GM12878 (cell line): ENCODE results near the gene DLG2. TPM values are rescaled to one million over a fixed set of nuclear protein-coding genes. Genes with fewer than 3 reads are reported as not detected.

Experiments
- ATAC-seq: fragments of 200-7000 bp; cut with Tn5 transposase; 3 replicates; pipeline ENCODE4 v1.9.1; 2020; ENCODE audit warnings: mild to moderate bottlenecking, moderate library complexity
- BruUV-seq: library from RNA; stranded (reverse); fragments of 400-500 nt; replicated peaks from 2 replicates; lab custom pipeline; 2021; lab: Mats Ljungman, UMichigan
- CTCF ChIA-PET: fragments of 300-600 bp; sonication (Branson Sonifier 250); formaldehyde crosslinking; extraction: SDS; loops from one replicate; lab custom pipeline; 2021; ENCODE audit warnings: inconsistent platforms; lab: Yijun Ruan, JAX
- POLR2A ChIA-PET: fragments of 350-600 bp; formaldehyde crosslinking; extraction: SDS; loops from one replicate; lab custom pipeline; 2021; ENCODE audit warnings: inconsistent platforms; lab: Charles Lee
- RAD21 ChIA-PET: fragments of 300-600 bp; sonication (Branson Sonifier 250); formaldehyde crosslinking; loops from one replicate; lab custom pipeline; 2023; ENCODE audit warnings: antibody characterized with exemption; ENCODE audit not compliant: unreplicated experiment; lab: Charles Lee
- SMC1A ChIA-PET: fragments of 300-600 bp; sonication (Branson Sonifier 250); formaldehyde crosslinking; loops from one replicate; lab custom pipeline; 2023; ENCODE audit not compliant: unreplicated experiment, uncharacterized antibody; lab: Charles Lee
- DNase-seq: peaks from one replicate; pipeline ENCODE4 v3.0.0-alpha.2; 2011; ENCODE audit warnings: low read depth, low spot score
- FAIRE-seq: peaks from 3 replicates; lab custom pipeline; 2011; peaks lifted over from hg19 to GRCh38; lab: Jason Lieb, UNC
- H2AFZ ChIP-seq: 2 replicates; pipeline ENCODE4 v1.6.0; 2011; ENCODE audit warnings: low read depth, low read length, control low read depth; ENCODE audit not compliant: control insufficient read depth
- H3K27ac ChIP-seq: 2 replicates; pipeline ENCODE4 v1.5.1; 2011; ENCODE audit warnings: control low read depth; ENCODE audit not compliant: control insufficient read depth, insufficient read depth
- H3K27me3 ChIP-seq, 2 experiments: replicated peaks in 1 of 2; 2 replicates each; pipeline versions ENCODE4 v1.6.0 to v1.6.1; 2011; ENCODE audit warnings: low read length in 1 of 2; ENCODE audit not compliant: control insufficient read depth in 2 of 2, insufficient read depth in 2 of 2
- H3K36me3 ChIP-seq, 2 experiments: 2 replicates each; pipeline ENCODE4 v1.5.1; 2011; ENCODE audit warnings: low read length in 1 of 2; ENCODE audit not compliant: control insufficient read depth in 2 of 2, insufficient read depth in 2 of 2
- H3K4me1 ChIP-seq: 2 replicates; pipeline ENCODE4 v1.6.1; 2011; ENCODE audit warnings: mild to moderate bottlenecking, low read length, moderate library complexity, mixed read lengths; ENCODE audit not compliant: control insufficient read depth, insufficient read depth
- H3K4me2 ChIP-seq: 2 replicates; pipeline ENCODE4 v1.6.0; 2011; ENCODE audit warnings: control low read depth; ENCODE audit not compliant: control insufficient read depth, insufficient read depth
- H3K4me3 ChIP-seq: fragments of 200-600 bp; sonication (generic); 2 replicates; pipeline ENCODE4 v1.5.1; 2016
- H3K79me2 ChIP-seq: 2 replicates; pipeline ENCODE4 v1.6.0; 2011; ENCODE audit warnings: low read length; ENCODE audit not compliant: control insufficient read depth, insufficient read depth
- H3K9ac ChIP-seq: 2 replicates; pipeline ENCODE4 v1.8.0; 2011; ENCODE audit warnings: low read length, control low read depth, mixed read lengths; ENCODE audit not compliant: control insufficient read depth, insufficient read depth
- H3K9me3 ChIP-seq: replicated peaks from 3 replicates; pipeline ENCODE4 v1.5.1; 2011; ENCODE audit warnings: mild to moderate bottlenecking, low read length; ENCODE audit not compliant: control insufficient read depth, insufficient read depth
- H4K20me1 ChIP-seq: 2 replicates; pipeline ENCODE4 v1.6.0; 2011; ENCODE audit not compliant: control insufficient read depth, insufficient read depth
- CBX5 ChIP-seq: sonication (generic); IDR thresholded peaks from 2 replicates; pipeline ENCODE4 v1.6.1; 2016; ENCODE audit warnings: low read depth, moderate library complexity, mild to moderate bottlenecking, inconsistent platforms
- CHD2 ChIP-seq: IDR thresholded peaks from 2 replicates; pipeline ENCODE4 v1.6.1; 2011; ENCODE audit warnings: low read depth, low read length, improper control_type of control experiment, borderline replicate concordance
- CHD4 ChIP-seq: fragments of 200-600 bp; sonication (generic); IDR thresholded peaks from 2 replicates; pipeline ENCODE4 v1.6.1; 2016; ENCODE audit warnings: mild to moderate bottlenecking
- CREM ChIP-seq: IDR thresholded peaks from 2 replicates; pipeline ENCODE4 v1.6.1; 2014; ENCODE audit warnings: antibody characterized with exemption, low read depth
- CUX1 ChIP-seq: IDR thresholded peaks from 2 replicates; pipeline ENCODE4 v1.6.1; 2012; ENCODE audit warnings: improper control_type of control experiment, low read depth, low read length; ENCODE audit not compliant: insufficient replicate concordance
- POLR2AphosphoS2 ChIP-seq: IDR thresholded peaks from 2 replicates; pipeline ENCODE4 v1.6.1; 2011; ENCODE audit warnings: low read depth, mild to moderate bottlenecking, low read length, improper control_type of control experiment, moderate library complexity
- RELA ChIP-seq: fragments of 450-650 bp; IDR thresholded peaks from 2 replicates; pipeline ENCODE4 v1.8.0; 2014; ENCODE audit warnings: borderline replicate concordance; ENCODE audit not compliant: partially characterized antibody
- TBL1XR1 ChIP-seq: IDR thresholded peaks from 2 replicates; pipeline ENCODE4 v1.6.1; 2012; ENCODE audit warnings: low read depth, low read length, improper control_type of control experiment
- TCF3 ChIP-seq: IDR thresholded peaks from 2 replicates; pipeline ENCODE4 v1.6.1; 2012; ENCODE audit warnings: low read depth, mild to moderate bottlenecking, low read length, borderline replicate concordance; ENCODE audit not compliant: insufficient read depth
- ZBTB11 ChIP-seq: fragments of 450-650 bp; formaldehyde crosslinking; IDR thresholded peaks from 2 replicates; pipeline ENCODE4 v1.5.0; 2022; ENCODE audit warnings: mild to moderate bottlenecking, missing genetic modification characterization
- WGBS: methylation state at CpG from one replicate; pipeline ENCODE4 v1.1.6; 2016; ENCODE audit warnings: low lambda C conversion rate; ENCODE audit not compliant: insufficient replicate concordance, insufficient coverage; ENCODE audit errors: missing lambda C conversion rate; 5-methylcytosine and 5-hydroxymethylcytosine counted together
- in situ Hi-C: fragments of 300-500 bp; cut with MboI; formaldehyde crosslinking; loops from 9 replicates; pipeline ENCODE4 v1.14.3; 2018; ENCODE audit warnings: mixed read lengths
- intact Hi-C: fragments of 100-400 bp; cut with micrococcal nuclease; formaldehyde crosslinking; loops from one replicate; pipeline ENCODE4 v1.14.2; 2022; ENCODE audit not compliant: unreplicated experiment
- polyA plus RNA-seq, 11 experiments: library from polyadenylated mRNA; depleted of rRNA in 4 of 11; unstranded in 6 of 11; stranded (reverse) in 5 of 11; fragments of >200 nt; fragmentation: Nextera tagmentation in 4 of 11; fragmentation: Illumina TruSeq in 1 of 11; extraction: Ambion mirVana in 4 of 11; extraction: Trizol in 1 of 11; gene quantifications; 1 replicate in 1 of 11; 2 replicates in 10 of 11; pipeline versions ENCODE4 v1.2.1 to v1.2.3, GENCODE V29; 2011 to 2016; ENCODE audit warnings: inconsistent platforms in 2 of 11, missing spikeins in 2 of 11, low read depth in 1 of 11
- total RNA-seq, 4 experiments: library from RNA; depleted of rRNA in 3 of 4; stranded (reverse); fragments of >200 nt in 3 of 4; fragmentation: Illumina TruSeq in 1 of 4; extraction: Trizol in 1 of 4; gene quantifications; 2 replicates each; pipeline versions ENCODE4 v1.2.1 to v1.2.3, GENCODE V29; 2013 to 2021
- TF ChIP-seq, protein P1 (sequence below): fragments of 450-650 bp; IDR thresholded peaks from 2 replicates; pipeline ENCODE4 v1.6.1; 2018; ENCODE audit warnings: mild to moderate bottlenecking, low read depth, moderate library complexity; ENCODE audit not compliant: partially characterized antibody

DLG2 gene
- total and polyA plus RNA-seq, 10 of the 15 experiments (the other 5 are each of a cell fraction or from before 2014, with no cell fraction given) = 0.09 to 0.98 (median 0.35) TPM

- no peak for TF ChIP-seq ZBTB11 (CRISPR knock-in tag)
- TF ChIP-seq, all 136 proteins: peak for 0
Measured at GRCh38 chr11:83954780-83955179, 1672.4 kb downstream of the DLG2 start (continued).

GRCh38 chr11:83951521-83951920, 1675.6 kb downstream of the DLG2 start:
- Histone ChIP-seq H3K9ac (no peak overlapping the region), H3K79me2 (no peaks in the 10 kb centered on the region), H3K9me3 (no peaks in the 10 kb centered on the region), H3K4me3 (no peak overlapping the region), H3K4me1 (no peaks in the 10 kb centered on the region), H4K20me1 (no peaks in the 10 kb centered on the region), H3K27ac (no peak overlapping the region), H3K4me2 (no peak overlapping the region), H3K36me3 (no peaks in the 10 kb centered on the region), H3K27me3 (no peaks in the 10 kb centered on the region), H2AFZ (no peak overlapping the region)
- 0% methylated on average over 1 of the region's 1 CpG for WGBS
- no TSS peak for BruUV-seq
- in situ Hi-C loops (no loop called here), intact Hi-C loops (no loop called here)
- ChIA-PET RAD21 (no interaction called here), CTCF (no interaction called here), SMC1A (no interaction called here), POLR2A (no interaction called here)
- TF ChIP-seq TBL1XR1 = no peak
- no peak for TF ChIP-seq CHD2
- TF ChIP-seq RELA = no peak
- TF ChIP-seq CREM = no peak
- no peak for TF ChIP-seq CBX5
- TF ChIP-seq, protein P1, sequence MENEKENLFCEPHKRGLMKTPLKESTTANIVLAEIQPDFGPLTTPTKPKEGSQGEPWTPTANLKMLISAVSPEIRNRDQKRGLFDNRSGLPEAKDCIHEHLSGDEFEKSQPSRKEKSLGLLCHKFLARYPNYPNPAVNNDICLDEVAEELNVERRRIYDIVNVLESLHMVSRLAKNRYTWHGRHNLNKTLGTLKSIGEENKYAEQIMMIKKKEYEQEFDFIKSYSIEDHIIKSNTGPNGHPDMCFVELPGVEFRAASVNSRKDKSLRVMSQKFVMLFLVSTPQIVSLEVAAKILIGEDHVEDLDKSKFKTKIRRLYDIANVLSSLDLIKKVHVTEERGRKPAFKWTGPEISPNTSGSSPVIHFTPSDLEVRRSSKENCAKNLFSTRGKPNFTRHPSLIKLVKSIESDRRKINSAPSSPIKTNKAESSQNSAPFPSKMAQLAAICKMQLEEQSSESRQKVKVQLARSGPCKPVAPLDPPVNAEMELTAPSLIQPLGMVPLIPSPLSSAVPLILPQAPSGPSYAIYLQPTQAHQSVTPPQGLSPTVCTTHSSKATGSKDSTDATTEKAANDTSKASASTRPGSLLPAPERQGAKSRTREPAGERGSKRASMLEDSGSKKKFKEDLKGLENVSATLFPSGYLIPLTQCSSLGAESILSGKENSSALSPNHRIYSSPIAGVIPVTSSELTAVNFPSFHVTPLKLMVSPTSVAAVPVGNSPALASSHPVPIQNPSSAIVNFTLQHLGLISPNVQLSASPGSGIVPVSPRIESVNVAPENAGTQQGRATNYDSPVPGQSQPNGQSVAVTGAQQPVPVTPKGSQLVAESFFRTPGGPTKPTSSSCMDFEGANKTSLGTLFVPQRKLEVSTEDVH = no peak
- no peak for TF ChIP-seq CUX1
- TF ChIP-seq TCF3 = no peak
- no peak for TF ChIP-seq CHD4
- TF ChIP-seq POLR2AphosphoS2 = no peak
- DNase-seq (no peak), ATAC-seq (no peak), FAIRE-seq (no peak)
